ENCODE results near the gene GDAP1L1.

- TF ChIP-seq CTCF (IDR thresholded peaks at IDR 0.05) (no peak), POLR2A (IDR thresholded peaks at IDR 0.05) (no peak)
Observed at GRCh38 chr20:44256961-44257360, 9.9 kb downstream of the GDAP1L1 start.

Data from lower leg skin (tissue), 3 donors.